HepG2 (cell line): ENCODE results near the gene LSM14B. TPM values are rescaled to one million over a fixed set of nuclear protein-coding genes. Genes with fewer than 3 reads are reported as not detected.
A peak's percentile ranks its signal among the peaks of the same experiment; 100 is the strongest.

Experiments used
- ERF ChIP-seq: IDR thresholded peaks from 2 replicates; pipeline ENCODE4 v1.6.1; 2018; ENCODE audit warnings: missing biosample characterization, missing genetic modification reagents
- FUBP1 ChIP-seq: sonication (generic); formaldehyde crosslinking; IDR thresholded peaks from 2 replicates; pipeline ENCODE4 v1.5.1; 2020; ENCODE audit warnings: missing genetic modification reagents, mild to moderate bottlenecking, borderline replicate concordance
- PHB2 ChIP-seq: fragments of 450-650 bp; IDR thresholded peaks from 2 replicates; pipeline ENCODE4 v1.6.1; 2018; ENCODE audit not compliant: partially characterized antibody
- RBM39 ChIP-seq: fragments of 200-400 bp; formaldehyde crosslinking; IDR thresholded peaks from one replicate; pipeline ENCODE4 v1.6.1; 2018; ENCODE audit warnings: antibody characterized with exemption, mild to moderate bottlenecking, low read depth, low read length; ENCODE audit not compliant: poor library complexity, severe bottlenecking
- SCMH1 ChIP-seq: sonication (generic); formaldehyde crosslinking; IDR thresholded peaks from 2 replicates; pipeline ENCODE4 v1.9.0; 2021; ENCODE audit warnings: missing genetic modification reagents, mild to moderate bottlenecking, borderline replicate concordance
- SIX1 ChIP-seq: sonication (generic); formaldehyde crosslinking; IDR thresholded peaks from 2 replicates; pipeline ENCODE4 v1.4.0; 2020; ENCODE audit warnings: missing genetic modification reagents, borderline replicate concordance
- SP140L ChIP-seq: sonication (generic); formaldehyde crosslinking; IDR thresholded peaks from 2 replicates; pipeline ENCODE4 v1.4.0; 2020; ENCODE audit warnings: missing genetic modification reagents, borderline replicate concordance
- SRF ChIP-seq: IDR thresholded peaks from 2 replicates; pipeline ENCODE4 v1.6.1; 2011; ENCODE audit warnings: mild to moderate bottlenecking, low read depth, low read length, moderate library complexity
- STAT5B ChIP-seq: sonication (generic); formaldehyde crosslinking; IDR thresholded peaks from 2 replicates; pipeline ENCODE4 v1.4.0; 2020; ENCODE audit warnings: missing genetic modification reagents
- ZBTB8A ChIP-seq: sonication (generic); formaldehyde crosslinking; IDR thresholded peaks from 2 replicates; pipeline ENCODE4 v1.4.0; 2020; ENCODE audit warnings: mild to moderate bottlenecking, low read depth, missing genetic modification reagents, borderline replicate concordance
- ZNF274 ChIP-seq: sonication (generic); formaldehyde crosslinking; IDR thresholded peaks from 2 replicates; pipeline ENCODE4 v1.5.1; 2020; ENCODE audit warnings: mild to moderate bottlenecking, missing genetic modification reagents
- ZNF276 ChIP-seq: sonication (generic); formaldehyde crosslinking; IDR thresholded peaks from 2 replicates; pipeline ENCODE4 v1.4.0; 2020; ENCODE audit warnings: mild to moderate bottlenecking, low read depth, missing genetic modification reagents
- ZNF646 ChIP-seq: sonication (generic); formaldehyde crosslinking; IDR thresholded peaks from 2 replicates; pipeline ENCODE4 v1.9.0; 2021; ENCODE audit warnings: mild to moderate bottlenecking, missing genetic modification reagents
- ZNF780A ChIP-seq: sonication (generic); formaldehyde crosslinking; IDR thresholded peaks from 2 replicates; pipeline ENCODE4 v1.8.0; 2022; ENCODE audit warnings: mild to moderate bottlenecking, missing genetic modification reagents, moderate library complexity
- ZXDC ChIP-seq: sonication (generic); formaldehyde crosslinking; IDR thresholded peaks from 2 replicates; pipeline ENCODE4 v1.5.0; 2020; ENCODE audit warnings: mild to moderate bottlenecking, missing genetic modification reagents
- polyA plus RNA-seq, 8 experiments: library from polyadenylated mRNA; depleted of rRNA in 3 of 8; stranded (reverse) in 7 of 8; unstranded in 1 of 8; fragments of >200 nt; fragmentation: Illumina TruSeq in 4 of 8; extraction: Trizol in 4 of 8; gene quantifications; 2 replicates each; pipeline versions ENCODE4 v1.2.1 to v1.2.3, GENCODE V29; 2011 to 2016; ENCODE audit warnings: low read depth in 4 of 8, missing spikeins in 1 of 8, mixed read lengths in 1 of 8; ENCODE audit not compliant: insufficient read depth in 1 of 8
- total RNA-seq, 5 experiments: library from RNA; depleted of rRNA; stranded (reverse); fragments of >200 nt; fragmentation: Illumina TruSeq; extraction: Trizol; gene quantifications; 2 replicates each; pipeline ENCODE4 v1.2.3, GENCODE V29; 2016; ENCODE audit warnings: low read depth in 1 of 5

The LSM14B gene
- total and polyA plus RNA-seq, 2 of the 13 experiments (the other 11 are each of a cell fraction or from before 2014, with no cell fraction given) = 43.3 to 79.2 TPM

GRCh38 chr20:62155428-62156253 is 33.4 kb downstream of the LSM14B start (continued):
- TF ChIP-seq SP140L (CRISPR knock-in tag) (no peak), ZBTB8A (CRISPR knock-in tag) (no peak), ZNF646 (no peak), ZNF780A (no peak), ERF (CRISPR knock-in tag) (0 out of 2 replicates have a peak, but pooled peaks have one; percentile 26), RBM39 (no peak), STAT5B (no peak; the same call in 1 of the 2 replicates), ZNF276 (no peak), ZXDC (CRISPR knock-in tag) (no peak), SIX1 (CRISPR knock-in tag) (no peak), ZNF274 (CRISPR knock-in tag) (0 out of 2 replicates have a peak, but pooled peaks have one; percentile 31), FUBP1 (no peak), SRF (no peak), PHB2 (no peak), SCMH1 (CRISPR knock-in tag) (no peak)
